GM12878 (cell line): ENCODE measurements around the gene PLXNC1. TPM values are rescaled to one million over a fixed set of nuclear protein-coding genes. Genes with fewer than 3 reads are reported as not detected.

Experiments
- ATAC-seq: fragments of 200-7000 bp; cut with Tn5 transposase; 3 replicates; pipeline ENCODE4 v1.9.1; 2020; ENCODE audit warnings: mild to moderate bottlenecking, moderate library complexity
- BruUV-seq: library from RNA; stranded (reverse); fragments of 400-500 nt; replicated peaks from 2 replicates; lab custom pipeline; 2021; lab: Mats Ljungman, UMichigan
- CTCF ChIA-PET: fragments of 300-600 bp; sonication (Branson Sonifier 250); formaldehyde crosslinking; extraction: SDS; loops from one replicate; lab custom pipeline; 2021; ENCODE audit warnings: inconsistent platforms; lab: Yijun Ruan, JAX
- POLR2A ChIA-PET: fragments of 350-600 bp; formaldehyde crosslinking; extraction: SDS; loops from one replicate; lab custom pipeline; 2021; ENCODE audit warnings: inconsistent platforms; lab: Charles Lee
- RAD21 ChIA-PET: fragments of 300-600 bp; sonication (Branson Sonifier 250); formaldehyde crosslinking; loops from one replicate; lab custom pipeline; 2023; ENCODE audit warnings: antibody characterized with exemption; ENCODE audit not compliant: unreplicated experiment; lab: Charles Lee
- SMC1A ChIA-PET: fragments of 300-600 bp; sonication (Branson Sonifier 250); formaldehyde crosslinking; loops from one replicate; lab custom pipeline; 2023; ENCODE audit not compliant: unreplicated experiment, uncharacterized antibody; lab: Charles Lee
- DNase-seq: peaks from one replicate; pipeline ENCODE4 v3.0.0-alpha.2; 2011; ENCODE audit warnings: low read depth, low spot score
- FAIRE-seq: peaks from 3 replicates; lab custom pipeline; 2011; peaks lifted over from hg19 to GRCh38; lab: Jason Lieb, UNC
- H2AFZ ChIP-seq: 2 replicates; pipeline ENCODE4 v1.6.0; 2011; ENCODE audit warnings: low read depth, low read length, control low read depth; ENCODE audit not compliant: control insufficient read depth
- H3K27ac ChIP-seq: 2 replicates; pipeline ENCODE4 v1.5.1; 2011; ENCODE audit warnings: control low read depth; ENCODE audit not compliant: control insufficient read depth, insufficient read depth
- H3K27me3 ChIP-seq, 2 experiments: replicated peaks in 1 of 2; 2 replicates each; pipeline versions ENCODE4 v1.6.0 to v1.6.1; 2011; ENCODE audit warnings: low read length in 1 of 2; ENCODE audit not compliant: control insufficient read depth in 2 of 2, insufficient read depth in 2 of 2
- H3K36me3 ChIP-seq, 2 experiments: 2 replicates each; pipeline ENCODE4 v1.5.1; 2011; ENCODE audit warnings: low read length in 1 of 2; ENCODE audit not compliant: control insufficient read depth in 2 of 2, insufficient read depth in 2 of 2
- H3K4me1 ChIP-seq: 2 replicates; pipeline ENCODE4 v1.6.1; 2011; ENCODE audit warnings: mild to moderate bottlenecking, low read length, moderate library complexity, mixed read lengths; ENCODE audit not compliant: control insufficient read depth, insufficient read depth
- H3K4me2 ChIP-seq: 2 replicates; pipeline ENCODE4 v1.6.0; 2011; ENCODE audit warnings: control low read depth; ENCODE audit not compliant: control insufficient read depth, insufficient read depth
- H3K4me3 ChIP-seq: fragments of 200-600 bp; sonication (generic); 2 replicates; pipeline ENCODE4 v1.5.1; 2016
- H3K79me2 ChIP-seq: 2 replicates; pipeline ENCODE4 v1.6.0; 2011; ENCODE audit warnings: low read length; ENCODE audit not compliant: control insufficient read depth, insufficient read depth
- H3K9ac ChIP-seq: 2 replicates; pipeline ENCODE4 v1.8.0; 2011; ENCODE audit warnings: low read length, control low read depth, mixed read lengths; ENCODE audit not compliant: control insufficient read depth, insufficient read depth
- H3K9me3 ChIP-seq: replicated peaks from 3 replicates; pipeline ENCODE4 v1.5.1; 2011; ENCODE audit warnings: mild to moderate bottlenecking, low read length; ENCODE audit not compliant: control insufficient read depth, insufficient read depth
- H4K20me1 ChIP-seq: 2 replicates; pipeline ENCODE4 v1.6.0; 2011; ENCODE audit not compliant: control insufficient read depth, insufficient read depth
- ETV6 ChIP-seq, 2 experiments: fragments of 450-650 bp in 1 of 2; IDR thresholded peaks in 1 of 2; conservative IDR thresholded peaks in 1 of 2; 2 replicates each; pipeline ENCODE4 v1.6.1; 2014; ENCODE audit warnings: antibody characterized with exemption in 1 of 2, borderline replicate concordance in 1 of 2, low read depth in 1 of 2, mild to moderate bottlenecking in 1 of 2, moderate library complexity in 1 of 2
- IRF3 ChIP-seq: fragments of 450-650 bp; IDR thresholded peaks from 2 replicates; pipeline ENCODE4 v1.6.1; 2014; ENCODE audit warnings: mild to moderate bottlenecking
- MEF2A ChIP-seq: IDR thresholded peaks from 2 replicates; pipeline ENCODE4 v1.6.1; 2011; ENCODE audit warnings: low read depth, mild to moderate bottlenecking, low read length, moderate library complexity; ENCODE audit not compliant: insufficient read depth
- PML ChIP-seq: IDR thresholded peaks from 2 replicates; pipeline ENCODE4 v1.6.1; 2012; ENCODE audit warnings: low read length, inconsistent platforms
- RELA ChIP-seq: fragments of 450-650 bp; IDR thresholded peaks from 2 replicates; pipeline ENCODE4 v1.8.0; 2014; ENCODE audit warnings: borderline replicate concordance; ENCODE audit not compliant: partially characterized antibody
- SPI1 ChIP-seq: IDR thresholded peaks from 2 replicates; pipeline ENCODE4 v1.6.1; 2011; ENCODE audit warnings: low read depth, mild to moderate bottlenecking, low read length, moderate library complexity, borderline replicate concordance; ENCODE audit not compliant: insufficient read depth
- SREBF2 ChIP-seq: IDR thresholded peaks from 2 replicates; pipeline ENCODE4 v1.6.1; 2012; ENCODE audit warnings: mild to moderate bottlenecking, low read length
- SRF ChIP-seq, 2 experiments: IDR thresholded peaks; 2 replicates each; pipeline ENCODE4 v1.6.1; 2011; ENCODE audit warnings: low read depth in 2 of 2, low read length in 2 of 2, mild to moderate bottlenecking in 1 of 2, moderate library complexity in 1 of 2
- ZNF24 ChIP-seq: fragments of 450-650 bp; IDR thresholded peaks from 2 replicates; pipeline ENCODE4 v1.6.1; 2017; ENCODE audit warnings: antibody characterized with exemption, mild to moderate bottlenecking
- ZNF592 ChIP-seq: fragments of 450-650 bp; IDR thresholded peaks from 2 replicates; pipeline ENCODE4 v1.6.1; 2017; ENCODE audit warnings: mild to moderate bottlenecking, moderate library complexity
- WGBS: methylation state at CpG from one replicate; pipeline ENCODE4 v1.1.6; 2016; ENCODE audit warnings: low lambda C conversion rate; ENCODE audit not compliant: insufficient replicate concordance, insufficient coverage; ENCODE audit errors: missing lambda C conversion rate; 5-methylcytosine and 5-hydroxymethylcytosine counted together
- in situ Hi-C: fragments of 300-500 bp; cut with MboI; formaldehyde crosslinking; loops from 9 replicates; pipeline ENCODE4 v1.14.3; 2018; ENCODE audit warnings: mixed read lengths
- intact Hi-C: fragments of 100-400 bp; cut with micrococcal nuclease; formaldehyde crosslinking; loops from one replicate; pipeline ENCODE4 v1.14.2; 2022; ENCODE audit not compliant: unreplicated experiment
- polyA plus RNA-seq, 11 experiments: library from polyadenylated mRNA; depleted of rRNA in 4 of 11; unstranded in 6 of 11; stranded (reverse) in 5 of 11; fragments of >200 nt; fragmentation: Nextera tagmentation in 4 of 11; fragmentation: Illumina TruSeq in 1 of 11; extraction: Ambion mirVana in 4 of 11; extraction: Trizol in 1 of 11; gene quantifications; 1 replicate in 1 of 11; 2 replicates in 10 of 11; pipeline versions ENCODE4 v1.2.1 to v1.2.3, GENCODE V29; 2011 to 2016; ENCODE audit warnings: inconsistent platforms in 2 of 11, missing spikeins in 2 of 11, low read depth in 1 of 11
- total RNA-seq, 4 experiments: library from RNA; depleted of rRNA in 3 of 4; stranded (reverse); fragments of >200 nt in 3 of 4; fragmentation: Illumina TruSeq in 1 of 4; extraction: Trizol in 1 of 4; gene quantifications; 2 replicates each; pipeline versions ENCODE4 v1.2.1 to v1.2.3, GENCODE V29; 2013 to 2021

PLXNC1 gene
- total and polyA plus RNA-seq, 10 of the 15 experiments (the other 5 are each of a cell fraction or from before 2014, with no cell fraction given): 5.2 to 41.2 (median 24.6) TPM

GRCh38 chr12:94263011-94263811 lies 114.8 kb downstream of the PLXNC1 start (continued):
- TF ChIP-seq ETV6 (conservative IDR thresholded peaks at IDR 0.05 in 1 of 2, IDR thresholded peaks at IDR 0.05 in 1 of 2; ENCODE audit: borderline replicate concordance in 1 of 2, low read depth in 1 of 2) (no peak), SPI1 (no peak; the same call in 1 of the 2 replicates), PML (no peak; the same call in 1 of the 2 replicates), RELA (peak; percentile 19), SREBF2 (no peak), ZNF24 (0 out of 2 replicates have a peak, but pooled peaks have one; percentile 21), MEF2A (0 out of 2 replicates have a peak, but pooled peaks have one; percentile 37)

GRCh38 chr12:94263905-94264561 lies 115.7 kb downstream of the PLXNC1 start:
- no peak overlapping the region for H3K4me3 ChIP-seq
- H4K20me1 ChIP-seq: no peaks in the 10 kb centered on the region
- intact Hi-C loops (loop anchor here (2.0 kb wide), 2 partner anchors 35 to 115 kb away; partner anchors contain the start of gene PLXNC1), in situ Hi-C loops (no loop called here)
- H3K4me2 ChIP-seq: 0 out of 2 replicates have a peak overlapping the region, but pooled peaks have one; percentile 43
- no peak overlapping the region for H3K9ac ChIP-seq
- WGBS: 95% methylated on average over 20 of the region's 20 CpGs
- H2AFZ ChIP-seq: no peak overlapping the region
- no peaks in the 10 kb centered on the region for H3K27me3 ChIP-seq
- TF ChIP-seq SRF (IDR thresholded peaks at IDR 0.05; ENCODE audit: low read depth in 2 of 2, low read length in 2 of 2) (0 out of 4 replicates have a peak, but pooled peaks of 1 of the 2 experiments have one; percentile 3), IRF3 (no peak), ZNF592 (0 out of 2 replicates have a peak, but pooled peaks have one; percentile 55)
- ChIA-PET SMC1A (interaction anchor here (0.9 to 6.7 kb wide), 6 partner anchors 20 to 153 kb away, joined by 3 to 95 read pairs (median 8); no protein-coding TSS in a partner anchor), POLR2A (interaction anchor here (1.3 to 7.2 kb wide), 3 partner anchors 9 to 57 kb away, joined by 3 to 56 read pairs (median 5); no protein-coding TSS in a partner anchor), RAD21 (interaction anchor here (2.2 to 7.5 kb wide), 4 partner anchors 24 to 106 kb away, joined by 16 to 107 read pairs (median 22); no protein-coding TSS in a partner anchor), CTCF (interaction anchor here (1.8 kb wide), 1 partner anchor 56 kb away, joined by 7 read pairs; no protein-coding TSS in a partner anchor)
- no peak for DNase-seq
- H3K36me3 ChIP-seq: peaks cover 13 to 43% of the 10 kb centered on the region in 2 experiments
- no peak for FAIRE-seq
- no TSS peak for BruUV-seq
- H3K4me1 ChIP-seq: peaks cover 66% of the 10 kb centered on the region
- H3K27ac ChIP-seq: peak overlapping the region; percentile 88; the same call in 1 of the 2 replicates
- no peaks in the 10 kb centered on the region; the same call in 2 of the 3 replicates for H3K9me3 ChIP-seq
- no peak for ATAC-seq
- H3K79me2 ChIP-seq: no peaks in the 10 kb centered on the region
